Activated T-helper 1 cell treated with anti-CD3 and anti-CD28 coated beads, Interleukin-12 subunit alpha, Interleukin-12 subunit beta, Interleukin-2, Interleukin-4 antibody, amounts not matched to agents 30 ng/mL and 10 ng/mL and 1 ng/mL, durations not matched to agents 14 hours and 24 hours and 36 hours (primary cell): ENCODE measurements around the gene ITPR2. TPM values are rescaled to one million over a fixed set of nuclear protein-coding genes. Genes with fewer than 3 reads are reported as not detected.

Experiments used
- DNase-seq: peaks from one replicate; pipeline ENCODE4 v3.0.0; 2021; ENCODE audit warnings: low spot score
- H3K27ac Mint-ChIP-seq: one replicate; pipeline ENCODE4 v1.8.0; 2021; ENCODE audit warnings: mild to moderate bottlenecking, mixed read lengths
- H3K27me3 Mint-ChIP-seq: one replicate; pipeline ENCODE4 v1.8.0; 2022; ENCODE audit warnings: mild to moderate bottlenecking, moderate library complexity, mixed read lengths; ENCODE audit not compliant: insufficient read depth
- H3K36me3 Mint-ChIP-seq: one replicate; pipeline ENCODE4 v1.8.0; 2021; ENCODE audit warnings: low read depth, mixed read lengths
- H3K4me1 Mint-ChIP-seq: one replicate; pipeline ENCODE4 v1.8.0; 2021; ENCODE audit warnings: low read depth, mixed read lengths
- H3K4me3 Mint-ChIP-seq: one replicate; pipeline ENCODE4 v1.8.0; 2021; ENCODE audit warnings: mild to moderate bottlenecking, moderate library complexity, mixed read lengths
- H3K9me3 Mint-ChIP-seq: one replicate; pipeline ENCODE4 v1.8.0; 2021; ENCODE audit warnings: mixed read lengths
- intact Hi-C: fragments of 100-400 bp; cut with micrococcal nuclease; formaldehyde crosslinking; loops from one replicate; pipeline ENCODE4 v1.15.1; 2024
- total RNA-seq: library from RNA; stranded (reverse); gene quantifications from 2 replicates; pipeline ENCODE4 v1.2.3, GENCODE V29; 2022

The ITPR2 gene
- total RNA-seq, 1 donor from 2014 or later, result 34.2 TPM

GRCh38 chr12:26345471-26346003, 487.5 kb downstream of the ITPR2 start:
- Mint-ChIP-seq H3K4me1 (peaks cover 26% of the 10 kb centered on the region), H3K4me3 (no peak overlapping the region), H3K27me3 (no peaks in the 10 kb centered on the region), H3K9me3 (no peaks in the 10 kb centered on the region), H3K27ac (no peak overlapping the region), H3K36me3 (no peaks in the 10 kb centered on the region)
- DNase-seq, result no peak
- intact Hi-C loops, result loop anchor here (5.0 kb wide), 1 partner anchor 73 kb away; no protein-coding TSS in a partner anchor

- H3K27ac Mint-ChIP-seq, result no peak overlapping the region
- DNase-seq, result no peak
- H3K27me3 Mint-ChIP-seq, result no peaks in the 10 kb centered on the region
- no peak overlapping the region for H3K4me3 Mint-ChIP-seq
- peaks cover 23% of the 10 kb centered on the region for H3K4me1 Mint-ChIP-seq
- H3K36me3 Mint-ChIP-seq, result peaks cover 10% of the 10 kb centered on the region
- intact Hi-C loops, result no loop called here
- H3K9me3 Mint-ChIP-seq, result no peaks in the 10 kb centered on the region
Measured at GRCh38 chr12:26341491-26341890, 491.5 kb downstream of the ITPR2 start.

- H3K9me3 Mint-ChIP-seq, result no peaks in the 10 kb centered on the region
- H3K27me3 Mint-ChIP-seq, result no peaks in the 10 kb centered on the region
- H3K36me3 Mint-ChIP-seq, result peaks cover 10% of the 10 kb centered on the region
- H3K4me3 Mint-ChIP-seq, result no peak overlapping the region
- peaks cover 17% of the 10 kb centered on the region for H3K4me1 Mint-ChIP-seq
- H3K27ac Mint-ChIP-seq, result peak overlapping the region; percentile 25
- intact Hi-C loops, result no loop called here
- DNase-seq, result no peak
Measured at GRCh38 chr12:26340649-26341048, 492.3 kb downstream of the ITPR2 start.

GRCh38 chr12:26339976-26340375, 493.0 kb downstream of the ITPR2 start:
- H3K4me1 Mint-ChIP-seq, result peaks cover 13% of the 10 kb centered on the region
- no peaks in the 10 kb centered on the region for H3K27me3 Mint-ChIP-seq
- no peak overlapping the region for H3K27ac Mint-ChIP-seq
- H3K36me3 Mint-ChIP-seq, result peaks cover 10% of the 10 kb centered on the region
- H3K4me3 Mint-ChIP-seq, result no peak overlapping the region
- intact Hi-C loops, result no loop called here
- no peaks in the 10 kb centered on the region for H3K9me3 Mint-ChIP-seq
- no peak for DNase-seq

- no peak overlapping the region for H3K27ac Mint-ChIP-seq
- no peak overlapping the region for H3K4me3 Mint-ChIP-seq
- H3K4me1 Mint-ChIP-seq, result peaks cover 13% of the 10 kb centered on the region
Measured at GRCh38 chr12:26338586-26339572, 494.1 kb downstream of the ITPR2 start.

GRCh38 chr12:26335651-26336050, 497.3 kb downstream of the ITPR2 start:
- Mint-ChIP-seq H3K4me1 (peaks cover 5% of the 10 kb centered on the region), H3K27me3 (no peaks in the 10 kb centered on the region), H3K36me3 (peaks cover 10% of the 10 kb centered on the region), H3K9me3 (no peaks in the 10 kb centered on the region), H3K27ac (no peak overlapping the region), H3K4me3 (no peak overlapping the region)
- no peak for DNase-seq
- intact Hi-C loops, result no loop called here

More at GRCh38 chr12:26338586-26339572, 494.1 kb downstream of the ITPR2 start:
- Mint-ChIP-seq H3K27me3 (no peaks in the 10 kb centered on the region), H3K9me3 (no peaks in the 10 kb centered on the region), H3K36me3 (peaks cover 10% of the 10 kb centered on the region)
- no peak for DNase-seq
- intact Hi-C loops, result no loop called here

- Mint-ChIP-seq H3K27ac (no peak overlapping the region), H3K27me3 (no peaks in the 10 kb centered on the region), H3K4me1 (no peaks in the 10 kb centered on the region), H3K9me3 (no peaks in the 10 kb centered on the region), H3K36me3 (peaks cover 7% of the 10 kb centered on the region), H3K4me3 (no peak overlapping the region)
- intact Hi-C loops, result no loop called here
- no peak for DNase-seq
Measured at GRCh38 chr12:26334621-26335124, 498.3 kb downstream of the ITPR2 start.

GRCh38 chr12:26331960-26332359, 501.0 kb downstream of the ITPR2 start:
- no peak overlapping the region for H3K27ac Mint-ChIP-seq
- no peak for DNase-seq

GRCh38 chr12:26331136-26331535, 501.9 kb downstream of the ITPR2 start:
- Mint-ChIP-seq H3K9me3 (no peaks in the 10 kb centered on the region), H3K27me3 (peaks cover 13% of the 10 kb centered on the region), H3K27ac (no peak overlapping the region), H3K36me3 (no peaks in the 10 kb centered on the region), H3K4me3 (no peak overlapping the region), H3K4me1 (no peaks in the 10 kb centered on the region)
- intact Hi-C loops, result no loop called here
- no peak for DNase-seq

More at GRCh38 chr12:26331960-26332359, 501.0 kb downstream of the ITPR2 start:
- Mint-ChIP-seq H3K27me3 (peaks cover 12% of the 10 kb centered on the region), H3K36me3 (no peaks in the 10 kb centered on the region), H3K9me3 (no peaks in the 10 kb centered on the region), H3K4me3 (no peak overlapping the region), H3K4me1 (no peaks in the 10 kb centered on the region)
- intact Hi-C loops, result no loop called here

- Mint-ChIP-seq H3K36me3 (no peaks in the 10 kb centered on the region), H3K4me1 (no peaks in the 10 kb centered on the region), H3K27ac (no peak overlapping the region), H3K9me3 (no peaks in the 10 kb centered on the region), H3K4me3 (no peak overlapping the region), H3K27me3 (peaks cover 13% of the 10 kb centered on the region)
- intact Hi-C loops, result no loop called here
- no peak for DNase-seq
Measured at GRCh38 chr12:26327975-26328644, 504.9 kb downstream of the ITPR2 start.

- DNase-seq, result no peak
- peaks cover 19% of the 10 kb centered on the region for H3K9me3 Mint-ChIP-seq
- no peak overlapping the region for H3K4me3 Mint-ChIP-seq
- no peak overlapping the region for H3K27ac Mint-ChIP-seq
- intact Hi-C loops, result no loop called here
- peaks cover 9% of the 10 kb centered on the region for H3K27me3 Mint-ChIP-seq
- H3K4me1 Mint-ChIP-seq, result no peaks in the 10 kb centered on the region
- H3K36me3 Mint-ChIP-seq, result no peaks in the 10 kb centered on the region
Measured at GRCh38 chr12:26323673-26324072, 509.3 kb downstream of the ITPR2 start.

- H3K4me3 Mint-ChIP-seq, result no peak overlapping the region
- intact Hi-C loops, result no loop called here
- no peak overlapping the region for H3K27ac Mint-ChIP-seq
- H3K4me1 Mint-ChIP-seq, result peaks cover 7% of the 10 kb centered on the region
- H3K9me3 Mint-ChIP-seq, result peaks cover 30% of the 10 kb centered on the region
- H3K36me3 Mint-ChIP-seq, result no peaks in the 10 kb centered on the region
- no peak for DNase-seq
- H3K27me3 Mint-ChIP-seq, result peaks cover 3% of the 10 kb centered on the region
Measured at GRCh38 chr12:26319511-26319910, 513.5 kb downstream of the ITPR2 start.

GRCh38 chr12:26318661-26319068, 514.3 kb downstream of the ITPR2 start:
- no peak overlapping the region for H3K27ac Mint-ChIP-seq
- intact Hi-C loops, result no loop called here

More at GRCh38 chr12:26318661-26319068, 514.3 kb downstream of the ITPR2 start:
- H3K9me3 Mint-ChIP-seq, result peaks cover 34% of the 10 kb centered on the region
- no peak for DNase-seq
- peaks cover 4% of the 10 kb centered on the region for H3K27me3 Mint-ChIP-seq
- peaks cover 7% of the 10 kb centered on the region for H3K4me1 Mint-ChIP-seq
- no peaks in the 10 kb centered on the region for H3K36me3 Mint-ChIP-seq
- no peak overlapping the region for H3K4me3 Mint-ChIP-seq
